ENCODE results near the gene KMT2E. TPM values are rescaled to one million over a fixed set of nuclear protein-coding genes. Genes with fewer than 3 reads are reported as not detected.

KMT2E gene
- total RNA-seq, 2 experiments from 2014 or later: 110 to 127 TPM

DNA sequence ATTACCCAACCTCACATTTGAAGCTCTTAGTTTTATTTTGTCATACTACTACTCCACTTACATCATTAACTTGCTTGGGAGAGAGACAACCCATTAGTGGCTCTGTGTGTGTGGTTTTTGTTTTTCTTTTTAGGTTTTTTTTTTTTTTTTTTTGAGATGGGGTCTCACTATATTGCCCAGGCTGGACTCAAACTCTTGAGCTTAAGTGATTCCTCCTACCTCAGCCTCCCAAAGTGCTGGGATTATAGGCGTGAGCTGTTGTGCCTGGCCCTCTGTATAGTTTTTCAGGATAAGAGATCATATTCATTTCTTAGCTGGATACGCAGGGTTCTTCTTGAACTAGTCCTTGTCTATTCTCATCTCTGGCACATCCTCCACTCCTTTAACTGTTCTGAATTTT, 41.1 kb downstream of the KMT2E start:
- no peaks in the 10 kb centered on the region for H3K9me3 Mint-ChIP-seq (ENCODE audit: low read depth)
- no peak overlapping the region for H3K4me3 Mint-ChIP-seq
- no peaks in the 10 kb centered on the region for H3K27me3 Mint-ChIP-seq
- ATAC-seq (no peak), DNase-seq (no peak)
- peaks cover 26% of the 10 kb centered on the region for H3K4me1 Mint-ChIP-seq
- CTCF ChIA-PET: interaction anchor here (0.6 to 1.1 kb wide), 4 partner anchors 12 to 553 kb away, joined by 3 read pairs; no protein-coding TSS in a partner anchor
- H3K27ac Mint-ChIP-seq: no peak overlapping the region
- H3K36me3 Mint-ChIP-seq: peaks cover 53% of the 10 kb centered on the region

DNA sequence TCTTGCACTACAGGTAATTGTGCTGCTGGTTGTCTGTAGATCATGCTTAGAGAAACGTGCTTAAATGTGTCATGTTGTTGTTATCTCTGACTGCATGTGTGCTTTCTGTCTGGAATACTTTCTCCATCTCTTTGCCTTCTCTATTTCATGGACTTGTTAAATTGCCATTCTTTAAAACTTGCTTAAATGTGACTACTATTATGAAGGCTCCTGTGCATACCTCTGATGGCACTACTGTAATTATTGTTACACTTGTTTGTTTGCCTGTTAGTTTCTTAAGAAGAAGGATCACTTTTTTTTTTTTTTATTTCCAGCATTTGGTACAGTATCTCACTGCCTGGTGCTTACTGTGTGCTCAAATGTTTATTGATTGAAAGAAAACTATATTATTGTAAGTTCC, 41.6 kb downstream of the KMT2E start:
- no peaks in the 10 kb centered on the region for H3K9me3 Mint-ChIP-seq (ENCODE audit: low read depth)

DNA sequence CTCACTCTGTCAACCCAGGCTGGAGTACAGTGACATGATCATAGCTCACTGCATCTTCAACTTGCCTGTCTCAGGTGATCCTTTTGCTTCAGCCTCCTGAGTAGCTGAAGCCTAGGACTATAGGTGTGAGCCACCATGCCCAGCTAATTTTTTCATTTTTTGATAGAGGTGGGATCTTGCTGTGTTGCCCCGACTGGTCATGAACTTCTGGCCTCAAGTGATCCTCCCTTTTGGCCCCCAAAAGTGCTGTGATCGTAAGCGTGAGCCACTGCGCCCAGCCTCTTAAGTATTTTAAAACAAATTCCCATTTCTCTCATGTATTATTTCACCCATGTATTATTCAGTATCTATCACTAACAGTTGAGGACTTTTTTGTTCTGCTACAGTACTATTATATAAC, 43.5 kb downstream of the KMT2E start:
- DNase-seq (no peak), ATAC-seq (no peak)
- Mint-ChIP-seq H3K27me3 (no peaks in the 10 kb centered on the region), H3K36me3 (peaks cover 36% of the 10 kb centered on the region), H3K4me1 (peaks cover 21% of the 10 kb centered on the region), H3K27ac (peak overlapping the region; percentile 20), H3K4me3 (no peak overlapping the region), H3K9me3 (ENCODE audit: low read depth) (no peaks in the 10 kb centered on the region)
- CTCF ChIA-PET: interaction anchor here (1.0 to 2.4 kb wide), 3 partner anchors 31 to 76 kb away, joined by 3 to 6 read pairs (median 4); no protein-coding TSS in a partner anchor

More for the DNA sequence above, 41.6 kb downstream of the KMT2E start:
- ATAC-seq (no peak), DNase-seq (no peak)
- no peak overlapping the region for H3K27ac Mint-ChIP-seq
- CTCF ChIA-PET: interaction anchor here (0.7 to 1.1 kb wide), 3 partner anchors 13 to 552 kb away, joined by 3 read pairs; no protein-coding TSS in a partner anchor
- peaks cover 47% of the 10 kb centered on the region for H3K36me3 Mint-ChIP-seq
- H3K27me3 Mint-ChIP-seq: no peaks in the 10 kb centered on the region
- H3K4me1 Mint-ChIP-seq: peaks cover 23% of the 10 kb centered on the region
- no peak overlapping the region for H3K4me3 Mint-ChIP-seq

DNA sequence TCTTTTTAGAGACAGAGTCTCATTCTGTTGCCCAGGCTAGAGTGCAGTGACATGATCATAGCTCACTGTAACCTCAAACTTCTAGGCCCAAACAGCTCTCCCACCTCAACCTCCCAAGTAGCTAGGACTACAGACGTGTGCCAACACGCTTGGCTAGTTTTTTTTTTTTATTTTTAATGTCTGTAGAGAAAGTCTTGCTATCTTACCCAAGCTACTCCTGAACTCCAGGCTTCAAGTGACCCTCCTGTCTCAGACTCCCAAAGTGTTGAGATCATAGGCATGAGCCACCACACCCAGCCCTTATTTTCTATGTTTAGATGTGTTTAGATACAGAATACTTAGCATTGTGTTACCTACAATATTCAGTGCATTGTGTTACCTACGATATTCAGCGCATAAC, 46.4 kb downstream of the KMT2E start:
- CTCF ChIA-PET: no interaction called here
- no peak for ATAC-seq
- no peak overlapping the region for H3K4me3 Mint-ChIP-seq
- no peaks in the 10 kb centered on the region for H3K9me3 Mint-ChIP-seq (ENCODE audit: low read depth)
- no peak overlapping the region for H3K27ac Mint-ChIP-seq
- H3K27me3 Mint-ChIP-seq: no peaks in the 10 kb centered on the region
- peaks cover 40% of the 10 kb centered on the region for H3K36me3 Mint-ChIP-seq
- DNase-seq: no peak
- peaks cover 22% of the 10 kb centered on the region for H3K4me1 Mint-ChIP-seq

DNA sequence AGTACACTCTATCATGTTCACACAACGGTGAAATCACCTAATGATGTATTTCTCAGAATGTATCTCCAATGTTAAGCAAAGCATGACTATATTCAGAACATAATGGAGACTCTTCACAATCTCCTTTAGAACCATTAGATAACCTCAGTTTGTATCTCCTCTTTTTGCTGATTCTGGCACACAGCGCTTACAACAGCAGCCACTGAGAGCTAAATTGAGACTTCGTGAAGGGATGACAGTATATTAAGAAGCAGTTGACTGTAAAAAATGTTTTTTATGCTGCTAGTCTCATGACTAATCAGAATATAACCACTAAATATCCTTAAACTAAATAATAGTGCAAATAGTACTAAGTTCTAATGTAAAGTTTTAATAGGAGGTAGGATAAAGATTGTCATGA, 46.9 kb downstream of the KMT2E start:
- ATAC-seq: no peak
- no peak overlapping the region for H3K4me3 Mint-ChIP-seq
- H3K27ac Mint-ChIP-seq: no peak overlapping the region
- no peaks in the 10 kb centered on the region for H3K9me3 Mint-ChIP-seq (ENCODE audit: low read depth)
- peaks cover 18% of the 10 kb centered on the region for H3K4me1 Mint-ChIP-seq
- no peaks in the 10 kb centered on the region for H3K27me3 Mint-ChIP-seq
- H3K36me3 Mint-ChIP-seq: peaks cover 36% of the 10 kb centered on the region
- no peak for DNase-seq
- CTCF ChIA-PET: interaction anchor here (0.7 kb wide), 1 partner anchor 21 kb away, joined by 3 read pairs; no protein-coding TSS in a partner anchor

DNA sequence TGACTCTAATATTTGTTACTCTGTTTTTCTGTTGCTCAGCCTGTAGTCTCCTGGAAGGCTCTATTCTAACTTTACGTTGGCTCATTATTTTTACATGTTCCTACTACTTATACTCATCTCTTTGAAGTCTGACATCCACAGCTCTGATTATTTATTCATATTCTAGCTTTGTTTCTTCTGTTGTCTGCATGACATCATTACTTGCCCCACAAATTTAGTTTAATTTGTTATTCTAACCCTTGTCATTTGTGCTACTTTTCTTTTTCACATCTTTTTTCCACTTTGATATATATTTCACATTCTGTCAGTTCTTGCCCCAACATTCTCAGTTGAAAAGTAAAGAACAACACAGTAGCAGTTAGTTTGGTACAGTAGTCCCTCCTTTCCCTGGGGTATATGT, 51.1 kb downstream of the KMT2E start:
- Mint-ChIP-seq H3K36me3 (peaks cover 49% of the 10 kb centered on the region), H3K4me3 (no peak overlapping the region), H3K9me3 (ENCODE audit: low read depth) (no peaks in the 10 kb centered on the region), H3K27ac (peak overlapping the region; percentile 52), H3K4me1 (peaks cover 11% of the 10 kb centered on the region), H3K27me3 (no peaks in the 10 kb centered on the region)
- DNase-seq (no peak), ATAC-seq (no peak)
- CTCF ChIA-PET: no interaction called here

DNA sequence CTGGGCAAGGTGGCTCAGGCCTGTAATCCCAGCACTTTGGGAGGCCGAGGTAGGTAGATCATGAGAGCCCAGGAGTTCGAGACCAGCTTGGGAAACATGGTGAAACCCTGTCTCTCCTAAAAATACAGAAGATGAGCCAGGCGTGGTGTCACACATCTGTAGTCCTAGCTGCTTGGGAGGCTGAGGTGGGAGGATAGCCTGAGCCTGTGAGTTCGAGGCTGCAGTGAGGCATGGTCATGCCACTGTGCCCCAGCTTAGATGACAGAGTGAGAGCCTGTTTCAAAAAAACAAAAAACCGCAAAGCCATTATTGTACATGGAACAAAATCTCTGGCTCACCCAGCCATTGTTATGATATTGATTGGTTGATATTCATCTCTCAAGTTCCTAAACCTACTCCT, 53.7 kb downstream of the KMT2E start:
- CTCF ChIA-PET: interaction anchor here (1.0 to 1.6 kb wide), 2 partner anchors 30 to 86 kb away, joined by 3 read pairs; no protein-coding TSS in a partner anchor
- Mint-ChIP-seq H3K36me3 (peaks cover 58% of the 10 kb centered on the region), H3K4me1 (peaks cover 10% of the 10 kb centered on the region), H3K27me3 (no peaks in the 10 kb centered on the region), H3K27ac (no peak overlapping the region), H3K4me3 (no peak overlapping the region), H3K9me3 (ENCODE audit: low read depth) (no peaks in the 10 kb centered on the region)
- DNase-seq (no peak), ATAC-seq (no peak)

DNA sequence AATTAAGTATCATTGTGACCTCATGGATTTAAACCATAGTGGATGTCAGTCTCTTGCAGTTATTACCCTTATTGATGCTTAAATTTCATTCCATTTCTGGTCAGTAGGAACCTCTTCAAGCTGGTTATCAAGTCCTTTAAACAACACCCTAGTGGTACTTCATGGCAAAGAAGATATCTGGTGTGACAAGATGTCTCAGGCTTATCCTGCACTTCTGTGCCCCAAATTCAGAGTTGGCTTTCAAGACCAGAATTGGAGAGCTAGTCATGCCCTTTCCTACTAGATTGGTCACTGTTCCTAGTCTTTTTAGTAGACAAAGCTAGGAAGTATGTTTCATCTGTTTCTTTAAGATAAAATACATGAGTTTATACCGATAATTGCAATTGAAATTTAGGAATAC, 54.9 kb downstream of the KMT2E start:
- no peaks in the 10 kb centered on the region for H3K27me3 Mint-ChIP-seq
- no peak for ATAC-seq
- peak overlapping the region; percentile 3 for H3K27ac Mint-ChIP-seq
- no peak for DNase-seq
- CTCF ChIA-PET: interaction anchor here (0.6 to 1.0 kb wide), 2 partner anchors 14 to 88 kb away, joined by 3 read pairs; no protein-coding TSS in a partner anchor
- H3K9me3 Mint-ChIP-seq (ENCODE audit: low read depth): no peaks in the 10 kb centered on the region
- H3K4me3 Mint-ChIP-seq: no peak overlapping the region
- peaks cover 49% of the 10 kb centered on the region for H3K36me3 Mint-ChIP-seq
- peaks cover 7% of the 10 kb centered on the region for H3K4me1 Mint-ChIP-seq

DNA sequence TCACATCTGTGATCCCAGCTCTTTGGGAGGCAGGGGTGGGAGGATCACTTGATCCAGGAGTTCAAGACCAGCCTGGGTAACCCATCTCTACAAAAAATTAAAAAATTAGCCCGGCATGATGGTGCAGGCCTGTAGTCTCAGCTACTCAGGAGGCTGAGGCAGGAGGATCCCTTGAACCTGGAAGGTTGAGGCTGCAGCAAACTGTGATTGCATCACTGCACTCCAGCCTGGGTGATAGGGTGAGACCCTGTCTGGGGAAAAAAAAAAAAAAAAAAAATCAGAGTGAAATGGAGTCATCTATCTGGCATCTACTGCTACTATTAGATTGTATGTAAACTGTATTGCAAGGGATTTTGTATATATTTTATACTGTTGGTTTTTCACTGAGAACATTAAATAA, 59.1 kb downstream of the KMT2E start:
- H3K4me1 Mint-ChIP-seq: peaks cover 3% of the 10 kb centered on the region
- DNase-seq: no peak
- no peaks in the 10 kb centered on the region for H3K27me3 Mint-ChIP-seq
- H3K36me3 Mint-ChIP-seq: peaks cover 61% of the 10 kb centered on the region
- CTCF ChIA-PET: interaction anchor here (1.1 to 1.6 kb wide), 3 partner anchors 10 to 151 kb away, joined by 5 to 6 read pairs (median 5); no protein-coding TSS in a partner anchor
- ATAC-seq: no peak
- H3K9me3 Mint-ChIP-seq (ENCODE audit: low read depth): no peaks in the 10 kb centered on the region
- no peak overlapping the region for H3K4me3 Mint-ChIP-seq
- no peak overlapping the region for H3K27ac Mint-ChIP-seq

DNA sequence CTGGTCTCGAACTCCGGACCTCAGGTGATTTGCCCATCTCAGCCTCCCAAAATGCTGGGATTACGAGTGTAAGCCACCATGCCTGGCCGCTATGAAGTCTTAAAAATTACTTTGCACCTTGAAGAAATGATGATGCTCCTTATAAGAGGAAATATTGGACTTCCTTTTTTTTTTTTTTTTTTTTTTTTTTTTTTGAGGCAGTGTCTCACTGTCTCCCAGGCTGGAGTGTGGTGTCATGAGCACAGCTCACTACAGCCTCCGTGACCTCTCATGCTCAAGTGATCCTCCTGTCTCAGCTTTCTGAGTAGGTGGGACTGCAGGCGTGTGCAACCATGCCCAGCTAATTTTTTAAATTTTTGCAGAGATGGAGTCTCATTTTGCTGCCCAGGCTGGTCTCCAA, 65.3 kb downstream of the KMT2E start:
- no peak for ATAC-seq
- H3K4me1 Mint-ChIP-seq: peaks cover 2% of the 10 kb centered on the region
- no peak for DNase-seq
- no peaks in the 10 kb centered on the region for H3K9me3 Mint-ChIP-seq (ENCODE audit: low read depth)
- H3K36me3 Mint-ChIP-seq: peaks cover 65% of the 10 kb centered on the region
- no peaks in the 10 kb centered on the region for H3K27me3 Mint-ChIP-seq
- no peak overlapping the region for H3K4me3 Mint-ChIP-seq
- CTCF ChIA-PET: no interaction called here
- H3K27ac Mint-ChIP-seq: no peak overlapping the region

DNA sequence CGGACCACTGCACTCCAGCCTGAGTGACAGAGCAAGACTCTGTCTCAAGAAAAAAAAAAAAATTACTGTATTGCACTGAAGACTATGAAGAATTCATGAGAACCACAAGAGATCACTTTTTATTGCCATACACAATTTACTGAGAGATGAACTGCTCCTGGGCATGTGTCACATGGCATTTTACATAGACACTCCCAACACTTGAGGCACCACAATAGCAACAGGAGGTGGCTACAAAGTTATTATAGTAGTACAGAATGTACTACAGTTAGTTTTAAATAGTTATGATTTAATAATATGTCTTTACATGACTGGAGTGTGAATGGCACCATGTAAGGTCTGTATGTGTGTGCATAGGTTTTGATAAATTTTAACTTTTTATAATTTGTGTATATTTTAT, 70.6 kb downstream of the KMT2E start:
- no peaks in the 10 kb centered on the region for H3K9me3 Mint-ChIP-seq (ENCODE audit: low read depth)
- H3K4me1 Mint-ChIP-seq: peaks cover 16% of the 10 kb centered on the region
- no peak overlapping the region for H3K4me3 Mint-ChIP-seq
- DNase-seq: no peak
- CTCF ChIA-PET: no interaction called here
- H3K27ac Mint-ChIP-seq: no peak overlapping the region
- ATAC-seq: no peak
- no peaks in the 10 kb centered on the region for H3K27me3 Mint-ChIP-seq
- H3K36me3 Mint-ChIP-seq: peaks cover 44% of the 10 kb centered on the region

DNA sequence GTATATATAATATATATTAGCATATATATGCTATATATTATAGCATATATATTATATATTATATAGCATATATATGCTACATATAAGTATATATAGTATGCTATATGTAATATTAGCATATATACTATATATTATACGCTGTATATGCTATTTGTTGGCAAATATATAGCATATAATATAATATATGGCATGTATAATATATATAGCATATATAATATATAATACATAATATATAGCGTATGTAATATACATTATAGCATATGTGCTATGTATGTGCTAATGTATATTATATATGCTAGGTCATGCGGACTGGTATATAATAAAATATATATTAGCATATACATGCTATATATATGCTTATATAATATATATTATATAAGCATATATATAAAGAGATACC, 72.8 kb downstream of the KMT2E start:
- Mint-ChIP-seq H3K27ac (no peak overlapping the region), H3K4me1 (peaks cover 18% of the 10 kb centered on the region), H3K4me3 (no peak overlapping the region), H3K36me3 (peaks cover 43% of the 10 kb centered on the region), H3K27me3 (no peaks in the 10 kb centered on the region), H3K9me3 (ENCODE audit: low read depth) (no peaks in the 10 kb centered on the region)
- no peak for DNase-seq
- ATAC-seq: no peak
- CTCF ChIA-PET: interaction anchor here (1.5 to 2.2 kb wide), 2 partner anchors 24 to 105 kb away, joined by 3 to 7 read pairs; no protein-coding TSS in a partner anchor

DNA sequence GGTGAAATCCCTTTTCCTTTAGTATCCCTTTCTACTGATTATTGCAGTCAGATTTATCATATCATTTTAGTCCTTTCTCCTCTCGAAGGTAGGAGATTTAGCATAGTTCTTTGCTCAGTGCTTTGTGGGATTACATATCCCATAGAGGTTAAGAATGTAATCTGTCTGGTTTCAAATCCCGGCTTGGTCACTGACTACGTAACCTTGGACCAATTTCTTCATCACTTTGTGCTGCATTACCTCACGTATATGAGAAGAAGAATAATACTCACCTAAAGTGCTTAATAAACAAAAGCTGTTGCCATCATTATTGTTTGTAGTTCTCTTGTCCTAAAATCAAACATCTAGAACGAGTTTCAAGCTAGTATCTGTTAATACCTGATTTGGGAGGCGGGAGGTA, 74.0 kb downstream of the KMT2E start:
- DNase-seq (no peak), ATAC-seq (no peak)
- no peak overlapping the region for H3K4me3 Mint-ChIP-seq
- CTCF ChIA-PET: interaction anchor here (1.5 to 2.2 kb wide), 2 partner anchors 25 to 107 kb away, joined by 3 to 7 read pairs; no protein-coding TSS in a partner anchor
- peaks cover 16% of the 10 kb centered on the region for H3K4me1 Mint-ChIP-seq
- no peak overlapping the region for H3K27ac Mint-ChIP-seq
- no peaks in the 10 kb centered on the region for H3K27me3 Mint-ChIP-seq
- peaks cover 41% of the 10 kb centered on the region for H3K36me3 Mint-ChIP-seq
- H3K9me3 Mint-ChIP-seq (ENCODE audit: low read depth): no peaks in the 10 kb centered on the region

DNA sequence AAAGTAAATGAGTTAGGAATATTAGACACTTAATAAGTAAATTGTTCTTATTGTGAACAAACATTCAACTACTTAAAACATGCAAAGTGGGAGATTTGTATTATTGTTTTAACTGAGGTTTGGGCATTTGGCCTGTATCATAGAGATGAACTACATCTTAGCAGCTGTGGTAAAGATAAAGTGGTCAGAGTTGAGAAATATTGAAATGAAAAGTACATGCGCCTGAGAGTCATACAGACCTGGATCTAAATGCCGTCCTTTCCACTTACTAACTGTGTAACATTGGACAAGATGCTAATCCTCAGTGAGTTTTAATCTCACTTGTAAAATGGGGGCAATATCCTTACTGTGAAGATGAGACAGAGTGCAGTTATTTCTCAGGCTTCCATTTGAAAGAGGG, 74.5 kb downstream of the KMT2E start:
- ATAC-seq (no peak), DNase-seq (no peak)
- no peaks in the 10 kb centered on the region for H3K27me3 Mint-ChIP-seq
- H3K27ac Mint-ChIP-seq: peak overlapping the region; percentile 22
- H3K4me1 Mint-ChIP-seq: peaks cover 16% of the 10 kb centered on the region
- CTCF ChIA-PET: interaction anchor here (2.2 kb wide), 1 partner anchor 107 kb away, joined by 7 read pairs; no protein-coding TSS in a partner anchor
- H3K36me3 Mint-ChIP-seq: peaks cover 41% of the 10 kb centered on the region
- no peaks in the 10 kb centered on the region for H3K9me3 Mint-ChIP-seq (ENCODE audit: low read depth)
- H3K4me3 Mint-ChIP-seq: no peak overlapping the region
